Measurements from ENCODE around the gene ZCCHC17. TPM values are rescaled to one million over a fixed set of nuclear protein-coding genes. Genes with fewer than 3 reads are reported as not detected.
"Not testable (repeated sequence)": the region's sequence is repeated elsewhere in the genome, so short reads cannot be mapped to it uniquely, and the experiment has no call there.

ZCCHC17 gene
- total RNA-seq (2014; rRNA removed; shearing (Covaris generic); ENCODE audit: low replicate concordance): 49.5 and 56.1 TPM in 2 replicates

GRCh38 chr1:31296486-31297276 lies at the start of gene ZCCHC17, which contains the start of gene SNRNP40:
Gene ZCCHC17 (plus strand): TSS chr1:31297032. CDS start chr1:31310099, 13,067 bp downstream.
Gene SNRNP40 (minus strand): TSS chr1:31296788. CDS start chr1:31296751, 37 bp downstream.
- in situ Hi-C loops (cut with HindIII; ENCODE audit: low pct_unique_long_range_greater_than_20kb, low sequenced_read_pairs): no loop called here
- peak; percentile 97 for DNase-seq (ENCODE audit: low read depth)

GRCh38 chr1:31248276-31248675 lies 48.6 kb upstream of the ZCCHC17 start:
- in situ Hi-C loops (cut with HindIII; ENCODE audit: low pct_unique_long_range_greater_than_20kb, low sequenced_read_pairs): no loop called here
- DNase-seq (ENCODE audit: low read depth): no peak

- DNase-seq (ENCODE audit: low read depth): no peak
- in situ Hi-C loops (cut with HindIII; ENCODE audit: low pct_unique_long_range_greater_than_20kb, low sequenced_read_pairs): no loop called here
Measured at GRCh38 chr1:31249854-31250253, 47.0 kb upstream of the ZCCHC17 start.

GRCh38 chr1:31257213-31257612 lies 39.6 kb upstream of the ZCCHC17 start:
- in situ Hi-C loops (cut with HindIII; ENCODE audit: low pct_unique_long_range_greater_than_20kb, low sequenced_read_pairs): no loop called here
- no peak for DNase-seq (ENCODE audit: low read depth)

- no peak for DNase-seq (ENCODE audit: low read depth)
- in situ Hi-C loops (cut with HindIII; ENCODE audit: low pct_unique_long_range_greater_than_20kb, low sequenced_read_pairs): no loop called here
Measured at GRCh38 chr1:31258581-31258980, 38.3 kb upstream of the ZCCHC17 start.

GRCh38 chr1:31259746-31260145 lies 37.1 kb upstream of the ZCCHC17 start:
- DNase-seq (ENCODE audit: low read depth): no peak
- in situ Hi-C loops (cut with HindIII; ENCODE audit: low pct_unique_long_range_greater_than_20kb, low sequenced_read_pairs): loop anchor here (10.0 kb wide), 1 partner anchor 65 kb away; no protein-coding TSS in a partner anchor

- no peak for DNase-seq (ENCODE audit: low read depth)
- in situ Hi-C loops (cut with HindIII; ENCODE audit: low pct_unique_long_range_greater_than_20kb, low sequenced_read_pairs): loop anchor here (10.0 kb wide), 1 partner anchor 67 kb away; no protein-coding TSS in a partner anchor
Measured at GRCh38 chr1:31261916-31262315, 34.9 kb upstream of the ZCCHC17 start.

GRCh38 chr1:31262393-31262792 lies 34.4 kb upstream of the ZCCHC17 start:
- in situ Hi-C loops (cut with HindIII; ENCODE audit: low pct_unique_long_range_greater_than_20kb, low sequenced_read_pairs): loop anchor here (10.0 kb wide), 1 partner anchor 68 kb away; no protein-coding TSS in a partner anchor
- not testable (repeated sequence) for DNase-seq (ENCODE audit: low read depth)

- DNase-seq (ENCODE audit: low read depth): no peak
- in situ Hi-C loops (cut with HindIII; ENCODE audit: low pct_unique_long_range_greater_than_20kb, low sequenced_read_pairs): loop anchor here (10.0 kb wide), 1 partner anchor 69 kb away; no protein-coding TSS in a partner anchor
Measured at GRCh38 chr1:31263408-31263807, 33.4 kb upstream of the ZCCHC17 start.

GRCh38 chr1:31264790-31265386 lies 31.9 kb upstream of the ZCCHC17 start:
- in situ Hi-C loops (cut with HindIII; ENCODE audit: low pct_unique_long_range_greater_than_20kb, low sequenced_read_pairs): loop anchor here (10.0 kb wide), 1 partner anchor 70 kb away; no protein-coding TSS in a partner anchor

GRCh38 chr1:31266547-31266946 lies 30.3 kb upstream of the ZCCHC17 start:
- in situ Hi-C loops (cut with HindIII; ENCODE audit: low pct_unique_long_range_greater_than_20kb, low sequenced_read_pairs): loop anchor here (10.0 kb wide), 1 partner anchor 72 kb away; no protein-coding TSS in a partner anchor
- no peak for DNase-seq (ENCODE audit: low read depth)

More at GRCh38 chr1:31264790-31265386, 31.9 kb upstream of the ZCCHC17 start:
- DNase-seq (ENCODE audit: low read depth): no peak

- in situ Hi-C loops (cut with HindIII; ENCODE audit: low pct_unique_long_range_greater_than_20kb, low sequenced_read_pairs): no loop called here
- DNase-seq (ENCODE audit: low read depth): no peak
Measured at GRCh38 chr1:31272369-31272768, 24.5 kb upstream of the ZCCHC17 start.

GRCh38 chr1:31273619-31274018 lies 23.2 kb upstream of the ZCCHC17 start:
- in situ Hi-C loops (cut with HindIII; ENCODE audit: low pct_unique_long_range_greater_than_20kb, low sequenced_read_pairs): no loop called here
- no peak for DNase-seq (ENCODE audit: low read depth)

- in situ Hi-C loops (cut with HindIII; ENCODE audit: low pct_unique_long_range_greater_than_20kb, low sequenced_read_pairs); DNase-seq (ENCODE audit: low read depth): not testable (repeated sequence)
Measured at GRCh38 chr1:31282426-31282825, 14.4 kb upstream of the ZCCHC17 start.

GRCh38 chr1:31287791-31288190 lies 9.0 kb upstream of the ZCCHC17 start:
- DNase-seq (ENCODE audit: low read depth); in situ Hi-C loops (cut with HindIII; ENCODE audit: low pct_unique_long_range_greater_than_20kb, low sequenced_read_pairs): not testable (repeated sequence)

- in situ Hi-C loops (cut with HindIII; ENCODE audit: low pct_unique_long_range_greater_than_20kb, low sequenced_read_pairs): no loop called here
Measured at GRCh38 chr1:31289021-31289420, 7.8 kb upstream of the ZCCHC17 start.

GRCh38 chr1:31295874-31296485 lies 852 bp upstream of the ZCCHC17 start:
- peak; percentile 6 for DNase-seq (ENCODE audit: low read depth)
- in situ Hi-C loops (cut with HindIII; ENCODE audit: low pct_unique_long_range_greater_than_20kb, low sequenced_read_pairs): no loop called here

More at GRCh38 chr1:31289021-31289420, 7.8 kb upstream of the ZCCHC17 start:
- DNase-seq (ENCODE audit: low read depth): no peak

Measured in Caki2 (cell line).